ENCODE data around the gene KDF1.

- TF ChIP-seq CTCF (IDR thresholded peaks at IDR 0.05) (no peak), POLR2AphosphoS5 (IDR thresholded peaks at IDR 0.05) (no peak), EP300 (IDR thresholded peaks at IDR 0.05) (no peak)
Observed at GRCh38 chr1:26951216-26951615, 9.1 kb downstream of the KDF1 start.

Measured in stomach (tissue), 4 donors.